NCI-H510A (cell line): ENCODE results near the gene ELP4.

Experiments used
- DNase-seq: peaks from one replicate; lab custom pipeline; 2025; lab: John Stamatoyannopoulos, UW

ELP4 gene

DNA sequence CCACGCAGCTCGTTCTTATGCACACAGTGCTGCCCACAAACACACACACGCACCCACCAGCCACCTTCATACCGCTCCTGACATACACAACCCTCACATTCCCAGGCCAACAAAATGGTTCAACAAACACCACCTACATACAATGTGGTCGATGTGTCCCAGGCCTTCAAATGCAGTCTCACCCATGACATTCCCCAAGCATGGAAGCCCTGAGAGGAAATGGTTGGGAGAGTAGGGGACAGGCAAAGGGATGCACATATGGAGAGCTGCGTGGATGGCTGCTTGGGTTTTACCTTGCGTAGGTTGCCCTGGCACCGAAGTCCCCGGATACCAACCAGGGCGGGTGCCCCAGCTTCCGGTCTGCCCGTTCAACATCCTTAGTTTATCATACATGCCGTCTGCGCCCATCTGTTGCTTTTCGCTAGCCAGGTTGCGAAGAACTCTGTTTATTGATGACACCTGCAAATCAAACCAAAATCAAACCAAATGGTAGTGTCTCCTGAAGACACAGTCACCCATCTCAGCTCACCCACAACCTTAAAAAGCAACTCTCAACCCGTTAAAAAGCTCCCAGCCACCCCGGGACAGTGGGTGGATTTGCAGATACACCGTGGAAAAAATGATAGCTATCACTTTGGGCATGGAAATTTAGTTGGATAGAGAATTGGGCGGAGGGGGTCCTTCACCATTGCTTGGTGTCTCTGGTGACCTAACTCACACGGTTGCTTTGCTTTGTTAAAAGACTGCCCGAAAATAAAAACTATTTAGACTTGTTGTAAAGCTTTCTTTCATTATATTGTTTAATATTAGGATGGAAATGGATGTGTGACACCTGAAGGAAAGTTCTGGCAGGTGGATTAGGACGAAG, 291.1 kb downstream of the ELP4 start:
- no peak for DNase-seq

GRCh38 chr11:31801298-31801702, 291.7 kb downstream of the ELP4 start:
- DNase-seq = no peak

DNA sequence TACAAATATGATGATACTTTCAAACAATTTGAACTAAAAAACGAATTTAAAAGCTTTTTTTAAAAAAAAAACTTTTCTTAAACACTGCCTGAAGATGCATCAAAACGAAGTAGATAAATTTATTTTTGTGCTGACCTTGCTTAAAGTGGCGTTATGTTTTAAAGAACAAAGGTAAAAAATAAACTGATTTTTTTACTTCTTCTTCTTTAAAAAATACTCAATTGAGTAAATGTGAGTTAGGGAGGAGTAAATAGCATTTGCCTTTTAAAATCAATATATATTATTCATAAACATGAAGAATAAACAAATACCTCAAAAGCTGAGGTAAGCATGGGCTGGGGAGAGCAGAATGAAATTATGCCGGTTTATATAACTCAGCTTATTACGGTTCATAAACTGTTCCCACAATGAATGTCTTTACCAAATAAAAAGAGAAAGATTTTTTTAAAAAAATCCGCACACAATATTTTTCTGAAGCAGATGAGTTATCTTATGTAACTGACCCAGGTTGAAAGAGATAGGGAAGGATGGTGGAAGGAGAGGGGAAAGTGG, 292.5 kb downstream of the ELP4 start:
- DNase-seq = no peak

DNA sequence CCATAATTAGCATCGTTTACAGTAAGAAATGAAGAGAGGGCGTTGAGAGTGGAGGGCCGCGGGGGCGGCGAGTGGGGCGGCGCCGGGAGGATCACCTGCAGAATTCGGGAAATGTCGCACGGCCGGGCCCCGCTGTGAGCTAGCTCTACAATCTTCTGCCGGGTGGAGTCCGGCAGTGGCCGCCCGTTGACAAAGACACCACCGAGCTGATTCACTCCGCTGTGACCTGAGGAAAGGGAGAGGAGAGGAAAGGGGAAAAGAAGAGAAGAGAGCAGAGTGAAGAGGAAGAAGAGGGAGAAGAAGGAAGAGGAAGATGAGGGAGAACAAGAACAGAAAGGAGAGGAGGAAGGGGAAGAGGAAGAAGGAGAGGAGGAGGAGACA, 293.0 kb downstream of the ELP4 start:
- no peak for DNase-seq

DNA sequence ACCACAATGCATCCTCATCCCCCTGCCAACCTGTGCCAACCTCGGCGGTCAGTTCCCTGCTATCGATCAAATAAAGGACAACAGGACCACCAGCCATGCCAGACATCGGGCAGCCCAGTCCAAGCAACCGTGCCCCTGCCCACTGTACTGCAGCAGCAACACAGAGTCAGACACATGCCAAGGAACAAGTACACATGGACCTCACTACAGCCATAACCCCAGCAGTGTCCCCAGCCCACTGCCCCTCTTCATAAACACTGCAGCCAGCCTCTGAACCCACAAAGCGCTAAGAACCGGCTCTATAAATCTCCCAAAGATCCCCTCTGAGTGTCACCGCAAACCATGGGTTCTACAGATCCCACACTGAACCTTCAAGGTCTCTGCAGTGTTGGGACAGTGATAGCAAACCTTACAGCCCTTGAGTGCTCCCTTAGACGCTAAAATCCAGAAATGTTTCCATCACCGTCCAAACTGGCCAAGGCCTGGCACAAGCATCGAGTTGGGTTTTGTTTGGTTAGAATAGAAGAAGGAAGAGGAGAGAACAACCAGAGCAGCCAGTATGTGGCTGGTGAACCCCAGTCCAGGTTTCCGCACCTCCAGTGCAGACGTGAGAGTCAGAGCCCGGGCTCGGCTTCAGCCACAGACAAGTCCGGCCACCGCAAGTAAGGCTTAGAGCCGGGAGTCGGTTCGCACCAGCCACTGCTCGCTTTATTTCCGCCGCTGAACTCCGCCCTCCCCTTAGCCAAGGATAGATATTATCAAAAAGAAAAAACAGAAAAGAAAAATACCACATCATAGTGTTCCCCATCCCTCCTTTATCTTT, 293.6 kb downstream of the ELP4 start:
- DNase-seq = no peak

GRCh38 chr11:31803813-31804311, 294.3 kb downstream of the ELP4 start:
- no peak for DNase-seq

DNA sequence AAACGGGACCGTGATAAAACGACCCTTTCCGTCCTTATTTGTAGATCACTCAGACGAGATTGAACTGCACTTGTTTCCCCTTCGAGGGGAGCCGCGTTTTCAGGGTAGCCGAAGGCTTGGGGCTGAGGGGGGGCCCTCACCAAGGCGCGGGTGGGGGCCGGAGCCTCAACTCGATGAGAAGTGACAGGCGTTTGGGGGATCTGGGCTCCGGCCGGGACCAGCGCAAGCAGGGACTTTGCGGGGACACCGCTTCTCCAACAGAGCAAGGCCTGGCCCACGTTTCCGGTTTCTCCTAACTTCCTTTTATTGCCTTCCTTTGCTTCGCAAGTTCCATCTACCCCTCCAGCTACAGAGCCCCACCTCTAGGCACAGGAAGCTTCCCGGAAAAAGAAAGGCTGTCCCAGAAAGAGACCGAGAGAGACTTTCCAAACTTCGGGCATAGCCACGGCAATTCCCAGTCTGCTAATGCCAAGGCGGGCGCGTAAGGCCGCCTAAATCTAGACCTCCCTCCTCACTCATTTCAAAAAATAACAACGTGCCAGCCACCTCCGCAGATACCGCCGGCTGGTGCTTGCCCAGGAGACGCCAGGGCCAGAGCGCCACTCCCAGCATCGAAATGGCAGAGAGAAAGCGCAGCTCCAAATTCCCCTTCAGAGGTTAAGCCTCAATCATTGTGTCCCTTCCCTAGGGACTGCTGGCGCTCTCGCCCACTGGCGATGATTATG, 294.9 kb downstream of the ELP4 start:
- no peak for DNase-seq

- DNase-seq = no peak
Observed at GRCh38 chr11:31805037-31805628, 295.6 kb downstream of the ELP4 start.

DNA sequence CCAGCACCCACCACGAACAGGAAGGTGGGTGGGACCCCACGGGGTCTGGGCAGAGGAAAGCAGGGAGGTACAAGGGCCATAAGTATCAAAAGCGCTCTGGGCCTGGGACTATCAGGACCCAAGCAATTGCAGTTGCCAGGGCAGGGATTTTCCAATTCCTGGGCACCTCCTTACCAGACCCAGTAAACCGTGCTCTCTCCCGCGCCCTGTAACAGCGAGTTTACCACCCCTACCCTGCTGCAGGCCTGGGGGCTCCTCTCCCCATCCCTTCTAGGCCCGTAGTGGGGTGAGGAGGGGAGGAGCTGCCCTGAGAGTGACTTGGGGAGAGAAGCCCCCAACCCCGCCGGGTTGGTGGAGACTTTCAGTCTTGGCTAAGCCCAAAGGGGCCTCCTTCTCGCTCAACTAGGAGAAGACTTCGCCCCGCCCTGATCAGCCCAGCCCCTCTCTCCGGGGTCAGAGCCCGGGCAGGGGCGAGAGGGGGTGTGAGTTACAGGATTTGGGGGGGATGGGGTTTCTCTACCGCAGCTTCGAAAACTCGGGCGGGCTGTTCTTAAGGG, 296.1 kb downstream of the ELP4 start:
- no peak for DNase-seq

DNA sequence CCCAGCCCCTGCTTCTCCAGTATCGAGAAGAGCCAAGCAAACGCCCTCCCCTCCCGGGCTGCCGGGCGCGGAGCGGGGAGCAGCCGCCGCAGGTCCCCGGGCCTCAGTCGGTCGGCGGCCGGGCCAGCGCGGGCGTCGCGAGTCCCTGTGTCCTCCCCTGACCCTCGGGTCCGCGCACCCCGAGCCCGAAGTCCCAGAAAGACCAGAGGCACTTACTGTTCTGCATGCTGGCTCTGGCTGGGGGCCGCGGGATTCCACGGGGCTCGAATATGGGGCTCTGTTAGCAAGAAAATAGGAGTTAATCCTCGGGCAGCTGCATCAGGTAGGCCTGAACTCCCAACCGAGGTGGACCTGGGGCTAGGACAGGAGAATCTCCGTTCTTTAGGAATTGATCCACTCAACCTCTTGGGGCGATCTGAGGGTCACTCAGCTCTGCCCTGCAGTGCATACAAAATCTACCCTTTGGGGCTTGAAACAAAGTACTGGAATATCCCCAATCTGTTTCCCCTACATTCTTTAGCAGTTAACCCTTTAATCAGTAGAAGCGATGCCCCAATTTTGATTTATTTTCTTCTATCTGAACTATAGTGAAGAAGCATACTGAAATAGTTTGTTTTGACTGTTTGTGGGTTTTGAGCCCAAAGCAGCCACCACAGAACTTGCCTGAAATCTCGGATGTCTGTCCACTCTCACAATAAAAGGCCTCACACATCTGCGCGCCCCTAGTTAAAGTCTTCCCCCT, 296.8 kb downstream of the ELP4 start:
- no peak for DNase-seq

- DNase-seq = no peak
Observed at GRCh38 chr11:31806928-31807798, 297.6 kb downstream of the ELP4 start.

GRCh38 chr11:31807799-31808667, 298.5 kb downstream of the ELP4 start:
- DNase-seq = no peak

GRCh38 chr11:31808721-31809540, 299.4 kb downstream of the ELP4 start:
- DNase-seq = no peak

DNA sequence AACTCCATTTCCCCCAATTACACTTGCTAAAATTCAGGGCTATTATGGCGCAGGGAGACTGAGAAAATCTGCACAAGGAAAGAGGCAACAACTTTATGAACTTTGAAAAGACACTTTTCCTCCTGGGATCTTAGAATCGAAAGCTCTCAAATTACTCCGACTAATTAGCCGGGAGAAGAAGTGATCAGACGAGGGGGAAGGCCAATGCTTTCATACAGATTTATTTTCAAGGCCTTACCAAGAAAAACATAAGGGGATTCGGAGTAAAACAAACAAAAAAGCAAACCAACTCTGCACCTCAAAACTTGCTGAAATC, 299.9 kb downstream of the ELP4 start:
- no peak for DNase-seq

- no peak for DNase-seq
Observed at GRCh38 chr11:31809857-31810778, 300.6 kb downstream of the ELP4 start.

DNA sequence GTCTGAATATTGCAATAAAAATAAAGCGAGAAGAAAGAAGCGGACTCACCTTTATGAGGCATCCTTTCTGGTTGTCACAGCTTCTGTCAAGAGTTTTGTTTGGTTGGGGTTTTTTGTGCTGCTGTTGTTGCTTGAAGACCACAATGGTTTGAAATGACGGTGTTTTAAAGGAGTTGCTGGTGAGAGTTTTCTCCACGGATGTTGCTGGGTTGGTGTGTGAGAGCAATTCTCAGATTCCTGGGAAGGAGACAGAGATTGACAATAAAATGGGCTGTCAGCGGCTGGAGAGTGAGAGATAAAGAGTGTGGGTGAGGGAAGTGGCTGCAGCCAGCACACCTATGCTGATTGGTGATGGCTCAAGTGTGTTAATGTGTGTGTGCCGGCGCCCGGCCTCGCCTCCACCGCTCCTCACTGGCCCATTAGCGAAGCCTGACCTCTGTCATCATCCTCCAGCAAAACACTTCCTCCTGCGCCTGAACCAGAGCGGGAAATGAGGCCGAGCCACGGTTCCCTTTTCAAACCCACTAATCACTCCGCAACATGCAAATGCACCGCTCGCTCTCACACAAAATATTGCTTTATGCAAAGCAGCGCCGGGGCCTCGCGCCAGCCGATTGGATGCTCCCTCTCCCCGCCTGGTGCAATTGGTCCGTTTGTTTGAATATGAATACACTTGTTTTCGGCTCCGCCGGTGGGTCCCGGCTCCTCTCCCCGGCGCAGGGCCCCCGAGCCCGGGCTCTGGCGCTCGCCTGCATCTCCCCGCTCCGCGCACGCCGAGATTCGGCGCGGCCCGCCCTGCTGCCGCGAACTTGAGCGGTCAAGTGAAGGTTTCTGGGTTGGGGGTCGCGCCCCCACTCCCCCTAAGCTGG, 301.4 kb downstream of the ELP4 start, which contains the start of gene PAX6:
Gene PAX6 (minus strand): TSS at position 544 of the 869 bp plus-strand sequence. CDS start 4,911 bp downstream, outside the sequence.
- DNase-seq = no peak
